Epithelial cell of prostate (primary cell): ENCODE data around the gene GLP2R.

Source experiments
- DNase-seq: peaks from one replicate; pipeline ENCODE4 v3.0.0-alpha.2; 2011; ENCODE audit warnings: low read depth, low spot score
- H3K27ac ChIP-seq: fragments of 450-650 bp; 2 replicates; pipeline ENCODE4 v1.5.1; 2017; ENCODE audit warnings: mild to moderate bottlenecking

GLP2R gene

GRCh38 chr17:9940841-9941240, 115.1 kb downstream of the GLP2R start:
- H3K27ac ChIP-seq, result no peak overlapping the region
- DNase-seq, result no peak

- H3K27ac ChIP-seq, result no peak overlapping the region
- no peak for DNase-seq
Measured at GRCh38 chr17:9941305-9941704, 115.6 kb downstream of the GLP2R start.
